HCT116 (cell line): ENCODE results near the gene FNDC3A. TPM values are rescaled to one million over a fixed set of nuclear protein-coding genes. Genes with fewer than 3 reads are reported as not detected.

Source experiments
- ATAC-seq: fragments of 200-7000 bp; cut with Tn5 transposase; 2 replicates; pipeline ENCODE4 v1.9.1; 2020; ENCODE audit warnings: mild to moderate bottlenecking, moderate library complexity
- BruUV-seq: library from RNA; stranded (reverse); fragments of 400-500 nt; replicated peaks from 2 replicates; lab custom pipeline; 2021; lab: Mats Ljungman, UMichigan
- CTCF ChIA-PET: fragments of 300-600 bp; sonication (Branson Sonifier 250); formaldehyde crosslinking; loops from one replicate; lab custom pipeline; 2021; ENCODE audit warnings: antibody characterized with exemption; lab: Charles Lee
- POLR2A ChIA-PET: fragments of 300-600, 350-600 bp; sonication (Branson Sonifier 250); formaldehyde crosslinking; loops from one replicate; lab custom pipeline; 2021; ENCODE audit warnings: antibody characterized with exemption; lab: Charles Lee
- RAD21 ChIA-PET, 2 experiments: fragments of 300-600 bp; sonication (Branson Sonifier 250); formaldehyde crosslinking; loops; one replicate each; lab custom pipeline; 2023; ENCODE audit warnings: low total read pairs in 2 of 2; ENCODE audit not compliant: uncharacterized antibody in 2 of 2, unreplicated experiment in 2 of 2, low non-redundant PET in 1 of 2; lab: Charles Lee
- DNase-seq: peaks from one replicate; pipeline ENCODE4 v3.0.0-alpha.2; 2010; ENCODE audit warnings: low read depth, low spot score
- H2AFZ ChIP-seq: fragments of 200-600 bp; shearing (Covaris generic), sonication (generic); 2 replicates; pipeline ENCODE4 v1.6.1; 2017; ENCODE audit warnings: low read depth, mixed run types, mixed read lengths, antibody characterized with exemption, low read length; ENCODE audit not compliant: poor library complexity, severe bottlenecking
- H3K27ac ChIP-seq: 2 replicates; pipeline ENCODE4 v1.5.1; 2012; ENCODE audit warnings: low read depth, low read length
- H3K27me3 ChIP-seq: fragments of 200-600 bp; sonication (generic); 2 replicates; pipeline ENCODE4 v1.6.1; 2016; ENCODE audit warnings: mixed run types, low read length, mixed read lengths; ENCODE audit not compliant: insufficient read depth
- H3K36me3 ChIP-seq, 2 experiments: fragments of 200-500 bp in 1 of 2; fragments of 200-600 bp in 1 of 2; sonication (Bioruptor generic) in 1 of 2; sonication (generic) in 1 of 2; 2 replicates each; pipeline versions ENCODE4 v1.5.1 to v1.6.1; 2014 to 2016; ENCODE audit warnings: low read length in 2 of 2, inconsistent platforms in 1 of 2, mixed read lengths in 1 of 2, mixed run types in 1 of 2; ENCODE audit not compliant: insufficient read depth in 2 of 2, control insufficient read depth in 1 of 2
- H3K4me1 ChIP-seq, 2 experiments: fragments of 200-600 bp in 1 of 2; sonication (generic) in 1 of 2; 2 replicates each; pipeline versions ENCODE4 v1.5.1 to v1.6.1; 2012 to 2017; ENCODE audit warnings: low read length in 2 of 2, inconsistent platforms in 1 of 2, mild to moderate bottlenecking in 1 of 2, mixed read lengths in 1 of 2, mixed run types in 1 of 2, moderate library complexity in 1 of 2; ENCODE audit not compliant: insufficient read depth in 2 of 2, control insufficient read depth in 1 of 2
- H3K4me2 ChIP-seq: fragments of 200-600 bp; sonication (generic); 2 replicates; pipeline ENCODE4 v1.6.1; 2017; ENCODE audit warnings: mixed run types, low read length, mixed read lengths
- H3K4me3 ChIP-seq, 2 experiments: fragments of 200-600 bp in 1 of 2; sonication (generic) in 1 of 2; replicated peaks in 1 of 2; 2 replicates each; pipeline ENCODE4 v1.5.1; 2011 to 2016; ENCODE audit warnings: low read length in 2 of 2, control low read depth in 1 of 2, low read depth in 1 of 2, mild to moderate bottlenecking in 1 of 2, mixed read lengths in 1 of 2, mixed run types in 1 of 2
- H3K79me2 ChIP-seq: fragments of 200-600 bp; sonication (generic); 2 replicates; pipeline ENCODE4 v1.6.1; 2017; ENCODE audit warnings: mild to moderate bottlenecking, mixed run types, low read length, moderate library complexity, mixed read lengths; ENCODE audit not compliant: insufficient read depth
- H3K9ac ChIP-seq: fragments of 200-600 bp; sonication (generic); 2 replicates; pipeline ENCODE4 v1.6.1; 2016; ENCODE audit warnings: low read length, mixed read lengths
- H3K9me2 ChIP-seq: fragments of 200-600 bp; sonication (generic), shearing (Covaris generic); 2 replicates; pipeline ENCODE4 v1.6.1; 2017; ENCODE audit warnings: mixed run types, mild to moderate bottlenecking, moderate library complexity; ENCODE audit not compliant: insufficient read depth
- H3K9me3 ChIP-seq, 2 experiments: fragments of 200-500 bp in 1 of 2; fragments of 200-600 bp in 1 of 2; sonication (Bioruptor generic) in 1 of 2; sonication (generic) in 1 of 2; 2 replicates each; pipeline ENCODE4 v1.6.1; 2014 to 2017; ENCODE audit warnings: low read length in 2 of 2, mixed read lengths in 2 of 2, inconsistent platforms in 1 of 2, low read depth in 1 of 2, mild to moderate bottlenecking in 1 of 2, mixed run types in 1 of 2, moderate library complexity in 1 of 2; ENCODE audit not compliant: control insufficient read depth in 1 of 2, insufficient read depth in 1 of 2
- H4K20me1 ChIP-seq: fragments of 200-600 bp; sonication (generic), shearing (Covaris generic); 2 replicates; pipeline ENCODE4 v1.6.1; 2017; ENCODE audit warnings: mixed run types, mild to moderate bottlenecking, moderate library complexity; ENCODE audit not compliant: insufficient read depth
- CBX3 ChIP-seq: IDR thresholded peaks from 2 replicates; pipeline ENCODE4 v1.6.1; 2012; ENCODE audit warnings: low read depth
- CEBPB ChIP-seq: IDR thresholded peaks from 2 replicates; pipeline ENCODE4 v1.6.1; 2012; ENCODE audit warnings: low read depth
- EZH2 ChIP-seq: fragments of 200-600 bp; sonication (generic); IDR thresholded peaks from 2 replicates; pipeline ENCODE4 v1.6.1; 2017; ENCODE audit warnings: antibody characterized with exemption, mixed run types
- EZH2phosphoT487 ChIP-seq: fragments of 200-600 bp; IDR thresholded peaks from 2 replicates; pipeline ENCODE4 v1.6.1; 2018; ENCODE audit warnings: antibody characterized with exemption, borderline replicate concordance
- POLR2AphosphoS5 ChIP-seq: IDR thresholded peaks from 2 replicates; pipeline ENCODE4 v1.6.1; 2011; ENCODE audit warnings: mild to moderate bottlenecking, low read depth, low read length, moderate library complexity
- RAD21 ChIP-seq: IDR thresholded peaks from 2 replicates; pipeline ENCODE4 v1.6.1; 2012; ENCODE audit warnings: low read depth, mild to moderate bottlenecking
- REST ChIP-seq: IDR thresholded peaks from 2 replicates; pipeline ENCODE4 v1.6.1; 2012; ENCODE audit warnings: low read depth
- YY1 ChIP-seq: IDR thresholded peaks from 2 replicates; pipeline ENCODE4 v1.6.1; 2011; ENCODE audit warnings: low read length, low read depth, moderate library complexity, mild to moderate bottlenecking; ENCODE audit not compliant: insufficient replicate concordance; ENCODE audit errors: extremely low read depth
- ZBTB33 ChIP-seq: IDR thresholded peaks from 2 replicates; pipeline ENCODE4 v1.6.1; 2011; ENCODE audit warnings: mild to moderate bottlenecking, low read length, moderate library complexity; ENCODE audit not compliant: insufficient replicate concordance; ENCODE audit errors: extremely low read depth
- ZNF274 ChIP-seq: fragments of 200-500 bp; sonication (Bioruptor generic); IDR thresholded peaks from 2 replicates; pipeline ENCODE4 v1.6.1; 2014; ENCODE audit warnings: mild to moderate bottlenecking, low read depth, low read length, inconsistent platforms
- intact Hi-C: fragments of 100-400 bp; cut with micrococcal nuclease; formaldehyde crosslinking; loops from 2 replicates; pipeline ENCODE4 v1.10.0; 2022
- total RNA-seq: library from RNA; stranded (reverse); gene quantifications from one replicate; pipeline ENCODE4 v1.2.1, GENCODE V29; 2021; ENCODE audit not compliant: unreplicated experiment

FNDC3A gene
- total RNA-seq, 1 experiment from 2014 or later = 30.5 TPM

- intact Hi-C loops = no loop called here
- Histone ChIP-seq H3K4me3 (no peak overlapping the region), H3K9ac (no peak overlapping the region), H2AFZ (no peak overlapping the region), H3K79me2 (no peaks in the 10 kb centered on the region), H3K9me2 (no peaks in the 10 kb centered on the region), H3K27me3 (no peaks in the 10 kb centered on the region), H3K27ac (no peak overlapping the region), H3K36me3 (no peaks in the 10 kb centered on the region), H4K20me1 (no peaks in the 10 kb centered on the region), H3K4me2 (no peak overlapping the region), H3K4me1 (no peaks in the 10 kb centered on the region), H3K9me3 (0 out of 4 replicates have a peak, but pooled peaks cover 0 to 5% of the 10 kb centered on the region in 2 experiments)
- TF ChIP-seq CEBPB = no peak
- TF ChIP-seq POLR2AphosphoS5 = no peak
- no peak for TF ChIP-seq REST
- no peak for TF ChIP-seq ZNF274
- TF ChIP-seq EZH2 = no peak
- no peak for TF ChIP-seq RAD21
- no peak for TF ChIP-seq EZH2phosphoT487
- no peak for TF ChIP-seq YY1
- TF ChIP-seq ZBTB33 = no peak
- TF ChIP-seq CBX3 = no peak
- DNase-seq (no peak), ATAC-seq (no peak)
- ChIA-PET CTCF (no interaction called here), POLR2A (no interaction called here), RAD21 (no interaction called here)
- BruUV-seq = no TSS peak
These were observed 190.4 kb downstream of the FNDC3A start for GRCh38 chr13:49165798-49166752.
